Germinal center (tissue), 1 donor: ENCODE measurements around the gene CD276.
"Not testable (repeated sequence)": the region's sequence is repeated elsewhere in the genome, so short reads cannot be mapped to it uniquely, and the experiment has no call there.

ENCODE experiments used
- DNase-seq: peaks from one replicate; pipeline ENCODE4 v3.0.0; 2012; ENCODE audit warnings: mixed read lengths, low spot score

The CD276 gene

DNA sequence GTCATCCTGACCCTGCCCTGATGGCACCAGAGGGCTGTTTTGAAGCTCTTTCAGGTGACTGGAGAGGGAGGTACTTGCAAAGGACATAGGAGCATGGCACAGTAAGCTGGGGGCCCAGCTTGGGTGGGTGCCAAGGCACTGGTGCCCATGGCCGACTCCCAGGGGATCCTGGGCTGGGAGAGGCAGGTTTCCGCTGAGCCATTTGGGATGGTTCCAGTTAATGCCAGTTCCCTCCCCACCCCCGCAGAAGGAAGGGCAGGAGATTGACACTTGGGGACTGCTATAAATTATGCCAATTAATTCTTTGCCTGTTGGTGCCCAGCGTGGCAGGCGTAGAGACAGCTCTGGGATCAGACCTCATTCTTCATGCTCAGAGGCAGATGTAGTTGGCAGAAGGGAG lies 26.1 kb downstream of the CD276 start:
- DNase-seq = no peak

DNA sequence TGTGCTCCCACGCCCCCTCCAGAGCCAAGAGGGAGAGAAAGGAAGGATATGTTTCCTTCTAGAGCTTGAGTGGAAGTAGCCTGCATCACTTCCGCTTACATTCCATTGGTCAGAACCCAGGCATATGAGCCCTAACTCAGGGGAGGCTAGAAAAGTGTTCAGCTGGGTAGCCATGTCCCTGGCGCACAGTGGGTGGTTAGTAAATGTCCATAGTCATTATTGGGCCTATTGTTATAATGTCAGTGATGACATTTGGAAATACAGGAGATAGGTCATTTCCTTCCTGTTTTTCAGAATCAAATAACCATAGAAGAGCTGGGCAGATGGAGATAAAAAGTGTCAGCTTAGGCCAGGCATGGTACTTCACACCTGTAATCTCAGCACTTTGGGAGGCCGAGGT lies 27.3 kb downstream of the CD276 start:
- no peak for DNase-seq

DNA sequence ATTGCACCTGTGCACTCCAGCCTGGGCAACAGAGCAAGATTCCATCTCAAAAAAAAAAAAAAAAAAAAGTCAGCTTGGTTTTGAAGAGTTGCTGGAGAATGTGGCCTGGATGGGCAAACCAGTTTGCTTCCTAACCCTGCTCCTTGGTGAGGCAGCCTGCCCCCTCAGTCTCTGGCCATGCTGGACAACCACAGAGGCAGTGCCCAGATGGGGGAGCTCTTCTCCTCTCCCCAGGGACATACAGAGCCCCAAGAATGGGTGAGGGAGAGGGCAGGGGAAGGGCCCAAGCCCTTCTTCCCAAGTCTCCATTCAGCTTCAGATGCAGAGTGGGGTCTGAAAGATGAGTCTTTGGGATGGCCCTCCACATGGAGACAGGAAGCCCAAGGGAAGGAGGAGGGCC lies 27.9 kb downstream of the CD276 start:
- DNase-seq = no peak

DNA sequence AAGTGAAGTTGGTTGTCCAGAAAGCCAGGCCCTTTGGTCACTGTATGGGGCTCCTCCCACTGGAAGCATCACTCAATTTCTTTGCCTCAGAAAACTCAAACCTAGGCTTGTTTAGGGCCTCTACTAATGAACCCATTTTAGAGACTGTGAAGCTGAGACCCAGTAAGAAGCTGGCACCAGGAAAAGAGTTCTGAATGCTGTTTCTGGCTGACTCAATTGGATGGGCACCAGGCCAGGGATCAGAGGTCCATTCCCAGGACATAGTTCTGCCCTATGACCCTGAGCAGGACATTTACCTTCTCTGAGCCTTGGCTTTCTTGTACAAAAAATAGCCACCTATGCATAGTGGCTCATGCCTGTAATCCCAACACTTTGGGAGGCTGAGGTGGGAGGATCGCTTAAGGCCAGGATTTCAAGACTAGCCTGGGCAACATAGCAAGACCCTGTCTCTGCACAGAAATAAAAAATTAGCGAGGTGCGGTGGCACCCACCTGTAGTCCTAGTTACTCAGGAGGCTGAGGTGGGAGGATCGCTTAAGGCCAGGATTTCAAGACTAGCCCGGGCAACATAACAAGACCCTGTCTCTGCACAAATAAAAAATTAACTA lies 30.6 kb downstream of the CD276 start:
- DNase-seq = no peak

DNA sequence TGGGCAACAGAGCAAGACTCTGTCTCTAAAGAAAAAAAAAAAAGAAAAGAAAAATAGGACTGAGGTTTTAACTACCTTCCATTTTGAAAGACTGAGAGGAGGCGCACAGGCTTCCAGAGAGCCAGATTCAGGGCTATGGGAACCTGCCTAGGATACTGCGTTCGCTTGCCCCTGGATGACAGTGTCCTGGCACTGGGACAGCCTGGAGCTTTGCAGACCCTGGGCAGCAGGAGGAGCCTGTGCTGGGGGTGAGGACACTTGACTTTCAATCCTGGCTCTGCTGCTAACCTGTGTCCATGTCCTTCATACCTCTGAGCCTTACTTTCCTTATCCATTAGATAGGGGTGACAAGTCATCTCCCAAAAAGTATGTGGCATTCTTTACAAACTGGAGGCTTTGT lies 31.2 kb downstream of the CD276 start:
- no peak for DNase-seq

DNA sequence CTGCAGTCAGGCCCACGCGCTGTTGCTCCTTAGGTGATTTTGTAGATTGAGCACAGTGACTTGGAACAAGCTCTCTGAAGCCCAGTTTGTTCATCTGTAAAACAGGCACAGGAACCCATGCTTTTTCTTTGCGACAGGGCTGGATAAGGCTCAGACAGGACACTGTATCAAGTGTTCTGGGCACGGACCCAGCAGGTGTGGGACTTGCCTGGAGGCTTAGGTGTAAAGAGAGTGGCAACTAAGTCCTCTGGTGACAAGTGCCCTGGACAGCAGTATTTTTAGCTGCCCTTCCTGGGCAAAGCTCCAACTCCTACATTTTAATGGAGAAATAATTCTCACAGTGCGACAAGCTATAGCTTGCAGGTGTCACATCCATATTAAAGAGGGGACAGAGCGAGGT lies 32.2 kb downstream of the CD276 start:
- DNase-seq = no peak

DNA sequence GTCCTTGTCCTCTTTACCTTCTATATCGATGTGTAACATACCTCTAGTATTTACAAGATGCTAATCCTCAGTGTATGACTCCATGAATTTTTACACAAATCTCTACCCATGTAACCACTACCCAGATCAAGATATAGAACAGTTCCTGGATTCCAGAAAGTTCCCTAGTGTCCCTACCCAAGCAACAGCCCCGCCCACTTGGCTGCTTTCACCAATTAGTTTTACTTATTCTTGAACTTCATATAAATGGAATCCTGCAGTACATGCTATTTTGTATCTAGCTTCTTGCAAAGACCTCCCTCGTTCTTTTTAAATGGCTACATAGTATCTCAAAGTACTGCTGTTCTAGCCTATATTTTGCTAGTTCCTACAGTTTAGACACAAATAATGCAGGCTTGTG lies 33.0 kb downstream of the CD276 start:
- no peak for DNase-seq

DNA sequence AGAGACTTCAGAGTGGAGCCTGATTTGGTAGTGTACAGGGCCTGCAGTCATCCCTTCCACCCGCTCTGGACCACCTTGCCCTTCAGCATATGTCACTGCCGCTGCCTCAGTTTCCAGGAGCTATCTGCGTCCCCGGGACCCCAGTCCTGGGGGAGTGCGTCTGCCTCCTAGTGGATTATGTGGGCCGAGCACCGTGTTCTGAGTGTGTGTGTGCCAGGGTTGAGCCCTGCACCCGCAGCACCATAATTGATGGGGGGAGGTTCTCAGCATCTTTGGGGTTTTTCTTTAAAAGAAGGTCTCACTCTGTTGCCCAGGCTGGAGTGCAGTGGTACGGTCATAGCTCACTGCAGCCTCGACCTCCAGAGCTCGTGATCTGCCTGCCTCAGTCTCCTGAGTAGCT lies 33.6 kb downstream of the CD276 start:
- no peak for DNase-seq

DNA sequence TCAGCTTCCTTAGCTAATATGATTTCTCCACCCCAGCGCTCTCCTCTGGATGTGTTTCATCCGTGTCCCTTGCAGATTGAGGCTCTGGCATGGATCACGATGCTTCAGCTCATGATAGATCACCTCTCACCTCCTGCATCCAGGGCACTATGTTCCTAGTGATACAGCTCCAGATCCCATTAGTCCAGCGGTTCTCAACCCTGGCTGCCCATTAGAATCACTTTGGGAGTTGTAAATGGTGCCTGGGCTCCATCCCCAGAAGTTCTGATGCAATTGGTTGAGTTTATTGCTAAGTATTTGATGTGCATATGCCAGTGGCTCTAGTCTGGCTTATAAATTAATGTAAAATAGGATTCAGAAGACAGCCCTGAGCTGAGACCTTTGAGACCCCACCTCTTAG lies 34.5 kb downstream of the CD276 start:
- DNase-seq = no peak

DNA sequence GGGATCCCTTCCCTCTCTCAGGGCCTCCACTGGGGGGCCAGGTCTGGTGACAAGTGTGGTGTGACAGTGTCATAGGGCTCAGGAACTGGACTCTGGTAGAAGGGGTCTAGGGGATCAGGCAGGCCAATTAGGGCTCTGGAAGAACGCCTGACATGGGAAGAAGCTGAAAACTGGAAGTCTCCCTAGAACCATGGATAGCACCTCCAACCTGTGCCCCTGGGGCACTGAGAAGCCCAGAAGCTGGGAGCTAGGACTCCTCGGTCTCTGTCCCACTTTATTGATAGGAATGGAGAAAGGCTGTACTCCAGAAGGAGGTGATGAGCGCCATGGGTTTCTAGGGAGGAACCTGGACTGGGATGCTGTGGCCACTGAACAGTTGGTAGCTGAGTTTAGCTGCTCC lies 38.2 kb downstream of the CD276 start:
- no peak for DNase-seq

DNA sequence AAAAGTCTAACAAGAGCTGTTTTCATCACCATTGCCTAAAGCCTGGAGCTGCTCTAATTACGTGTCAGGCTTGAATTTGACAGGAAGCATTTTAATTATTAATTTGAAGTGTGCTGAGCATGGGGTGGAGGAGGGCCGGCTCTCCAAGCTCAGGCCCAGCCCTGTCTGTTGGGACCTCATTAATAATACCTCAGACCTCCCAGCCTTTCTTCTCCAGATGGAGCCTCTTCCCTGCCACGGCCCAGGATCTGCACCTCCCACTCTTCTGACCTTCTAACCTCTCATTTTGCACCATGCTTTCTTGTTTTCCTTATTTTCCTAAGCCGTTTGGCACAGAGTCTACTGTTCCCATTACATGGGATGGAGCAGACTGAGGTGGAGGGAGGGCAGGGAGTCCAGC lies 39.0 kb downstream of the CD276 start:
- no peak for DNase-seq

DNA sequence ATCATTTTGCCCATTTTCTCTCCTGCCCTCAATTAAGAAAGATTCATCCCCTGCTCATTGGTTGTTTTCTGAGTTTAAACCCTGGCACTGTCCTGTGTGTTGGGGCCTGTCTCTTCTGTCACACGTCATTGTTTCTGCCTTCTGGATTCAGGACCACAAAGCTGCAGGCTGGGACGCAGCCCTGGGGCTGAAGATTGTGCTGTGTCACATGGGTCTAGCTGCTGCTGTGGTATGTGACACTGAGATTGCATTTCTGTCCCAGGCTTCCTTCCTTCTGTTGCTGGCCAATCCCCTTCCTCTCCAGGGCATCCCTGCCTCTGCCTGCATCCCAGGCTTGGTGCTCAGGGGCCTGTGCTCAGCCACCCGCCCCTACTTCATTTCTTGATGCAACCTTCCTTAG lies 40.0 kb downstream of the CD276 start:
- DNase-seq = no peak

DNA sequence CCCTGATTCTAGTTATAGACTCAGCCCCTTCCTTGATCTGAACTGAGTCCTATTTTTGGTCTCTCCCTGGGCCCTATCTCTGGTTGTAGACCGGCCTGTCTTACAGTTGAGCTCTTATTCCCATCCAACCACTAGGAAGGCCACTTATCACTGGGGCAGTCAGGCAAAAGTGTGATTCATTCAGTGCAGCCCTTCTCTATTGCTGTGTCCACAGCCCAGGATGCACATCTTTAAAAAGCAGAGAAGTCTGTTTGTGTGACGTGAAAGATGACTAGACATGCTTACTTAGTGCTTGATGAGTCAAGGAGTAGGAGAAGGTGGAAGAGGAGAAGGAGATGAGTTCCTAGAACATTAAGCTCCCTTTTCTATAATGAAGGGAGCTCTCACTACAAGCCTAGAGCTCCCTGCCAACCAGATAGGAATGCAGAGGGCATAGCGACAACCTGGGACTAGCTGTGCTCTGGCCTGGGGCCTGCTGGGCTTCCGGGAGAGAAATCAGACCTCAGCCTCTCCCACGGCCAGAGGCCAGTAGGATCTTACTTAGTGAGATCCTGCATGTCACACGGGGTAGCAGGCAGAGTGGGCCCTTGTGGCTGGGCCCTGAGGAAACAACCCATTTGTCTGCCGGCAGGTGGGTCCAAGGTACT lies 43.3 kb downstream of the CD276 start:
- DNase-seq = no peak

DNA sequence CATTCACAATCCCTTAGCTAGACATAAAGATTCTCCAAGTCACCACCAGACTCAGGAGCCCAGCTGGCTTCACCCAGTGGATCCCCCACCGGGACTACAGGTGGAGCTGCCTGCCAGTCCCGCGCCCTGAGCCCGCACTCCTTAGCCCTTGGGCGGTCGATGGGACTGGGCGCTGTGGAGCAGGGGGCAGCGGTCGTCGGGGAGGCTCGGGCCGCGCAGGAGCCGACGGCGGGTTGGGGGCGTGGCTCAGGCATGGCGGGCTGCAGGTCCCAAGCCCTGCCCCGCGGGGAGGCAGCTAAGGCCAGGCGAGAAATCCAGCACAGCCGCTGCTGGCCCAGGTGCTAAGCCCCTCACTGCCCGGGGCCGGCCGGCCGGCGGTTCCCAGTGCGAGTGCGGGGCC lies 47.9 kb downstream of the CD276 start:
- not testable (repeated sequence) for DNase-seq

DNA sequence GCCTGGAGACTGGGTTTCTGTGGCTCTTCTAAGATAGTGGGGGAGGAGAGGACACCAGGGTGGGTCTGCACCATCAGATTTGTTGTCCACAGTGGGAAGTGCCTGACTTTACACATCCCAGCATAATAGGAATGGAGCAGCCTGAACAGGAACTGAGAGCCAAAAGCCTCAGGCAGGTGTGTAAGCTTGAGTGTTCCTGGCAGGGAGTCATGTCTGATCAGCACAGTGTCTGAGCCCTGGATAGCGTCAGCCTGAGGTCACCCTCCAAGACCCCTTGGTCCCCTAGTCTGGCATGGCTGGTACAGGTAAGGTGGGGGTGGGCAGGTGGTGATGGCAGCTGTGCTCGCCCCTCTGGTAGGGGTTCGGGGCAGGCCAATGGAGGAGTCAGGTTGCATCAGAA lies 48.7 kb downstream of the CD276 start:
- no peak for DNase-seq

DNA sequence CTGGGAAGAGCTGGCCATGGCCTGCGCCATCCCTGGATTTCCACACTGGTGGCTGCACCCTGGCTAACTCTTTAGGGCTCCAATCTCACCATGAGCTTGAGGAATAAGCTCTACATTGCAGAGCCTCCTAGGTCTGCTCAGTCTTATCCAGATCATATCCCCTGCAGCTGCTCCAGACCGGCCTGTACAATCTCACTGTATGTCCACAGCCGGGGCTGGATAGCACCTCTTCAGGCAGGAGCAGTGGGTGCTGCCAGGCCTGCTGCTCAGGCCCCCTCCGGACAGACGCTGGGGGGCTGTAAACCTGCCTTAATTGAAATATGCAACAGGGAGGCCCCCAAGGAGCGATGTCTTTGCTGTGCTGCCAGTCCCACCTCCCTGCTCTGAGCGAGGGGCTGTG lies 53.4 kb downstream of the CD276 start:
- no peak for DNase-seq

DNA sequence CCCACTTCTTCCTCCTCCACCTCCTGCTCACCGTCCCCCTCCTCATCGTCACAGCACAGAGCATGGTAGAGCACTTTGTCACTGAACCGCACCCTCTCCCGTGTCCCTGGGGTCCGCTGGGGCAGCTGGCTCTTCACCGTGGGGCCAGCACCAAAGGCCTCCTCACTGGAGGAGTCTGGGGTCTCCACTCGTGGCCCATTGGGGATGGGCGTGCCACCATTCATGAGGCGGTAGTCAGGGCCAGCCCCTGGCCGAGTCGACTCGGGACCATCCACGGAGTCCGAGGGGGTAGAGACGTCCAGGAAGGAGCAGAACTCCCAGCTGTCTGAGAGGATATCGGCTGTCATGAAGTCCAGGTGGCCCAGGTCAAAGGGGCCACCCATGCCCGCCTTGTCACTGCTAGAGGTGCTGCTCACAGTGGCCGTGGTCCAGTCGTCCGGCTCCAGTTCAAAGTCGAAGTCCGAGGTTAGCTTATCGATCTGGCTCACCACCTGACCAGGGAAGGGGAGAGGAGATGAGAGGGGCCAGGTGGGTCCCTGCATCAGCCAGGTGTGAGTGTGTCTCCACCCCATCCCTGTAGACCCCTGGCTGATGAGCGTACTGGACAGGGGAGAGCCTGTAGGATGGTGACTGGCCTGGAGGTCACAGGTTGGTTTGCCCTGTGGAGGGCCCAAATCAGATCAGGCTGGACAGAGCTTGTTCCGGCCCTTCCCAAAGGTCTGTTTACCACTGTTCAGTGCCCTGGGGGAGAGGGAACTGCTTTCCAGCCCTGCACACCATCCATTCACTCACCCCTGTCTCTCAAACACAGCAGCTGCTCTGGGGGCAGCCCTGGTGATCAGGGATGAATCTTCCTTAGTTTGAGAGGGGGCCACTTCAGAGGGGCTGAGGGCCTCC lies 56.2 kb downstream of the CD276 start:
- no peak for DNase-seq

DNA sequence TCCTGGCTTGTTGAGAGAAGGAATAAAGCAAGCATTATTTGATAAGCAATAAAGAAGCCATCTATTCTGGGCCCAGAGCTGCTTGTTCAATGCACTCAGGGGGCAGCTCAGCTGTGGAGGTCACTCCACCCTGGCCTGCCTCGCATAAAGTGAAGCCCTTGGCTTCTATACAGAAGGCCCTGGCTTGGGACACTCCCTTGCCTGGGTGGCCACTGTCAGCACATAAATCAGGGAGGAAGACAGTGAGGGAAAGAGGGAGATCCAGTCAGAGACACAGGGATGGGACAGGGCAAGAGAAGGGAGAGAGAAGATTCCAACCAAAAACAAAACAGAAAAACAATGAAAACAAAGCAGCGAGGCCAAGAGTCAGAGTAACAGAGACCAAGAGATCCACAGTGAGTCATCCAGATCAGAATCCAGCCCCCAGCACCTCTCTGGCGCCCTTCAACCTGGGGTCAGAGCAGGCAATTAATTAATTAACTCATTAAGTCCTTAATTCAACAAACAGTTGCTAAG lies 57.2 kb downstream of the CD276 start:
- DNase-seq = no peak

DNA sequence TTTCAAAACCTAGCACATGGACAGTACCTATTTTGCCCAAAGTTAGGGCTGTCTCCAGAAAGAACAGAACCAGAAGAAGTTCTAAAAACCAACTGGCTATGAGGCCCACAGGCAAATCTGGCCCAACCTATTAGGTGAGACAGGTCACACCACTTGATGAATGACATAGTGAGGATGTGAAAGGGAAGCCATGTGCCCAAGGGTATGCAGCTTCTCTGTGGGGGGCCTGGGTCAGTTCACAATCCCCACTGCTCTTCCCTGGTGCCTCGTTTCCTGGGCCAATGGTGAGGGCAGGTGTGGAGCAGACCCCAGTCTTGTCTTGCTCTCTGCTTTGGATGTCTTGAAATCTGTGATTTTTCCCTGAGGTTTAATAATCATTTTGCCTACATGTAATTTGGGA lies 60.1 kb downstream of the CD276 start:
- no peak for DNase-seq

DNA sequence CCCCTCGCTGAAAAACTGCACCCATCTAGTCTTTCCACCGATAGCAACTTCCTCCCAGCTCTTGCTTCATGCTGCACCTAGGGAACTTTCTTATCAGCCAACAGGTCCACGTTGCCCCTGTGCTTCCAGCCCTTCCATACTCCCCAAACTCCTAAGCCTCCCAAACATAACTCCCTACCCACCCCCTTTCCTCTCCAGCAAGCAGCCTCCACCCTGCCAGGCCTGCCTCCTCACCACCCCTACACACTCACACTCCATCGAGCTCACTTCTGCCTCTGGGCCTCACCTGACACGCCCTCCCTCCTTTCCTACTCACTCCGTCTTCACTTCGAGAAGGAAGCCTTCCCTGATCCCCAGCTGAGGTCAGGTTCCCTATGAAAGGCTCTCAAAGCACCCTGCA lies 60.9 kb downstream of the CD276 start:
- DNase-seq = no peak

DNA sequence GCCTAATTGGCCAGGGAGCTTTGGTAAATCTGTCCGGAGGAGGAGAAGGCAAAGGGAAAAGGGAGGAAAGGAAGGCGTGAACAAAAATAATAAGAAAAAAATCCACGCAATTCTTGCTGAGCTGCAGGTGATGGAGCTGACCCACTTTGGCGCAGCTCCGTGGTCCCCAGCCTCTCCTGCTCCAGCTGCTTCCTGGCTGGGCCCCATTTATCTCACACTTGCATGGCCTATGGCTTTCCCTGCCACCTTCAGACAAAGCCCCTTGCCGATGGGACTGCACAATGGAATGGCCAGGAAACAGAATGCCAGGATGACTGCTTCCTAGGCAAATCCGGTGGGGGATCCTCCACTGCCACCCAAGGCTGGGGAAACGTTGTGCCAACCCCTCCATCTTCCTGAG lies 62.1 kb downstream of the CD276 start:
- no peak for DNase-seq

DNA sequence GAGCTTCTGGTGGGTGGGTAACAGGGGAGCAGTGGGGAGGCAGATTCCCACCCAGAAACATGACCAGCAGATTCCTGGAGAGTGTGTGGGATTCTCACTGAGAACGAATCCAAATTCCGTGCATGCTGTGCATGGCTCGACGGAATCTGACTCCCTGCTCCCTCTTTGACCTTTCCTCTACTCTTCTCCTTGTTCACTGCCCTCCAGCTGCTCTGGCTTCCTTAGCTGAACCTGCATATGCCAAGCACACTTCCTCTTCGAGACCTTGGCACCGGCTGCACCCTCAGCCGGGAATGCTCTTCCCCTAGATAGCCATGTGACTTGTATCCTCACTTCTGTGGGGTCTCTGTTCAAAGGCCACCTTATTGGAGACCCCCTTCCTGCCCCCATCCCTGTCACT lies 62.7 kb downstream of the CD276 start:
- no peak for DNase-seq
